ENCODE measurements around the gene ACTR8. TPM values are rescaled to one million over a fixed set of nuclear protein-coding genes. Genes with fewer than 3 reads are reported as not detected.
A peak's percentile ranks its signal among the peaks of the same experiment; 100 is the strongest.

Gene ACTR8
- total RNA-seq, 1 experiment from 2014 or later = 29.9 TPM

DNA sequence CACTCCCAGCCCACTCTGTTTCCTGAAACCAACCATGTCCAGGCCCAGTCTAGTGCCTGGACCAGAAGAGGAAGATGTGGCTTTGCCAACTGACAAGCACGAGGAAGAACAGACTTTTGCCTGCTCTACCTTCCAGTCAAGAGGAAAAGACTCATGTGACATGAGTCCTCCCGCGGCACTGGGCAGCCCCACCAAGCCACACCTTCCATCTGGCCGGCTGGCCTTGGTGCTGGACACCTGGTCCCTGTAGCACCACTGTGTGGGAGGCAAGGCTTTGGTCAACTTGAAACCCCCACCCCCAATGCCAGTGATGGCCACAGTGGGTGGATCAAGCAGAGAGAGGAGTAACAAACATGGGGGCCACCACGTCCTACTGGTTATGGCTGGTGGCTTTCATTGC lies 48.3 kb downstream of the ACTR8 start:
- CTCF ChIA-PET = no interaction called here
- Mint-ChIP-seq H3K27me3 (ENCODE audit: low read depth) (no peaks in the 10 kb centered on the region), H3K36me3 (no peaks in the 10 kb centered on the region), H3K4me3 (no peak overlapping the region), H3K4me1 (no peaks in the 10 kb centered on the region), H3K27ac (no peak overlapping the region), H3K9me3 (no peaks in the 10 kb centered on the region)
- POLR2A ChIA-PET = no interaction called here
- TF ChIP-seq HMGA2 (CRISPR knock-in tag; IDR thresholded peaks at IDR 0.05) = no peak
- TF ChIP-seq TCF7 (CRISPR knock-in tag; IDR thresholded peaks at IDR 0.05; ENCODE audit: low read depth) = no peak
- TF ChIP-seq, protein P1, sequence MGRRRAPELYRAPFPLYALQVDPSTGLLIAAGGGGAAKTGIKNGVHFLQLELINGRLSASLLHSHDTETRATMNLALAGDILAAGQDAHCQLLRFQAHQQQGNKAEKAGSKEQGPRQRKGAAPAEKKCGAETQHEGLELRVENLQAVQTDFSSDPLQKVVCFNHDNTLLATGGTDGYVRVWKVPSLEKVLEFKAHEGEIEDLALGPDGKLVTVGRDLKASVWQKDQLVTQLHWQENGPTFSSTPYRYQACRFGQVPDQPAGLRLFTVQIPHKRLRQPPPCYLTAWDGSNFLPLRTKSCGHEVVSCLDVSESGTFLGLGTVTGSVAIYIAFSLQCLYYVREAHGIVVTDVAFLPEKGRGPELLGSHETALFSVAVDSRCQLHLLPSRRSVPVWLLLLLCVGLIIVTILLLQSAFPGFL (CRISPR knock-in tag; IDR thresholded peaks at IDR 0.05; ENCODE audit: borderline replicate concordance) = no peak
- TF ChIP-seq, protein P2, sequence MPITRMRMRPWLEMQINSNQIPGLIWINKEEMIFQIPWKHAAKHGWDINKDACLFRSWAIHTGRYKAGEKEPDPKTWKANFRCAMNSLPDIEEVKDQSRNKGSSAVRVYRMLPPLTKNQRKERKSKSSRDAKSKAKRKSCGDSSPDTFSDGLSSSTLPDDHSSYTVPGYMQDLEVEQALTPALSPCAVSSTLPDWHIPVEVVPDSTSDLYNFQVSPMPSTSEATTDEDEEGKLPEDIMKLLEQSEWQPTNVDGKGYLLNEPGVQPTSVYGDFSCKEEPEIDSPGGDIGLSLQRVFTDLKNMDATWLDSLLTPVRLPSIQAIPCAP (CRISPR knock-in tag; IDR thresholded peaks at IDR 0.05) = no peak
- no peak for TF ChIP-seq ZNF317 (CRISPR knock-in tag; IDR thresholded peaks at IDR 0.05; ENCODE audit: borderline replicate concordance, low read depth)
- TF ChIP-seq, protein P3, sequence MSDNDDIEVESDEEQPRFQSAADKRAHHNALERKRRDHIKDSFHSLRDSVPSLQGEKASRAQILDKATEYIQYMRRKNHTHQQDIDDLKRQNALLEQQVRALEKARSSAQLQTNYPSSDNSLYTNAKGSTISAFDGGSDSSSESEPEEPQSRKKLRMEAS (CRISPR knock-in tag; IDR thresholded peaks at IDR 0.05) = no peak
- TF ChIP-seq TEAD4 (CRISPR knock-in tag; IDR thresholded peaks at IDR 0.05) = no peak
- no peak for TF ChIP-seq RORB (CRISPR knock-in tag; IDR thresholded peaks at IDR 0.05)
- TF ChIP-seq, protein P4, sequence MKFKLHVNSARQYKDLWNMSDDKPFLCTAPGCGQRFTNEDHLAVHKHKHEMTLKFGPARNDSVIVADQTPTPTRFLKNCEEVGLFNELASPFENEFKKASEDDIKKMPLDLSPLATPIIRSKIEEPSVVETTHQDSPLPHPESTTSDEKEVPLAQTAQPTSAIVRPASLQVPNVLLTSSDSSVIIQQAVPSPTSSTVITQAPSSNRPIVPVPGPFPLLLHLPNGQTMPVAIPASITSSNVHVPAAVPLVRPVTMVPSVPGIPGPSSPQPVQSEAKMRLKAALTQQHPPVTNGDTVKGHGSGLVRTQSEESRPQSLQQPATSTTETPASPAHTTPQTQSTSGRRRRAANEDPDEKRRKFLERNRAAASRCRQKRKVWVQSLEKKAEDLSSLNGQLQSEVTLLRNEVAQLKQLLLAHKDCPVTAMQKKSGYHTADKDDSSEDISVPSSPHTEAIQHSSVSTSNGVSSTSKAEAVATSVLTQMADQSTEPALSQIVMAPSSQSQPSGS (CRISPR knock-in tag; IDR thresholded peaks at IDR 0.05; ENCODE audit: borderline replicate concordance, low read depth) = no peak
- no peak for TF ChIP-seq ZBTB21 (CRISPR knock-in tag; IDR thresholded peaks at IDR 0.05; ENCODE audit: borderline replicate concordance)
- TF ChIP-seq, protein P5, sequence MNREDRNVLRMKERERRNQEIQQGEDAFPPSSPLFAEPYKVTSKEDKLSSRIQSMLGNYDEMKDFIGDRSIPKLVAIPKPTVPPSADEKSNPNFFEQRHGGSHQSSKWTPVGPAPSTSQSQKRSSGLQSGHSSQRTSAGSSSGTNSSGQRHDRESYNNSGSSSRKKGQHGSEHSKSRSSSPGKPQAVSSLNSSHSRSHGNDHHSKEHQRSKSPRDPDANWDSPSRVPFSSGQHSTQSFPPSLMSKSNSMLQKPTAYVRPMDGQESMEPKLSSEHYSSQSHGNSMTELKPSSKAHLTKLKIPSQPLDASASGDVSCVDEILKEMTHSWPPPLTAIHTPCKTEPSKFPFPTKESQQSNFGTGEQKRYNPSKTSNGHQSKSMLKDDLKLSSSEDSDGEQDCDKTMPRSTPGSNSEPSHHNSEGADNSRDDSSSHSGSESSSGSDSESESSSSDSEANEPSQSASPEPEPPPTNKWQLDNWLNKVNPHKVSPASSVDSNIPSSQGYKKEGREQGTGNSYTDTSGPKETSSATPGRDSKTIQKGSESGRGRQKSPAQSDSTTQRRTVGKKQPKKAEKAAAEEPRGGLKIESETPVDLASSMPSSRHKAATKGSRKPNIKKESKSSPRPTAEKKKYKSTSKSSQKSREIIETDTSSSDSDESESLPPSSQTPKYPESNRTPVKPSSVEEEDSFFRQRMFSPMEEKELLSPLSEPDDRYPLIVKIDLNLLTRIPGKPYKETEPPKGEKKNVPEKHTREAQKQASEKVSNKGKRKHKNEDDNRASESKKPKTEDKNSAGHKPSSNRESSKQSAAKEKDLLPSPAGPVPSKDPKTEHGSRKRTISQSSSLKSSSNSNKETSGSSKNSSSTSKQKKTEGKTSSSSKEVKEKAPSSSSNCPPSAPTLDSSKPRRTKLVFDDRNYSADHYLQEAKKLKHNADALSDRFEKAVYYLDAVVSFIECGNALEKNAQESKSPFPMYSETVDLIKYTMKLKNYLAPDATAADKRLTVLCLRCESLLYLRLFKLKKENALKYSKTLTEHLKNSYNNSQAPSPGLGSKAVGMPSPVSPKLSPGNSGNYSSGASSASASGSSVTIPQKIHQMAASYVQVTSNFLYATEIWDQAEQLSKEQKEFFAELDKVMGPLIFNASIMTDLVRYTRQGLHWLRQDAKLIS (CRISPR knock-in tag; IDR thresholded peaks at IDR 0.05; ENCODE audit: borderline replicate concordance) = no peak
- TF ChIP-seq IRF2 (CRISPR knock-in tag; IDR thresholded peaks at IDR 0.05; ENCODE audit: borderline replicate concordance, low read depth) = no peak
- no peak for TF ChIP-seq NFATC4 (CRISPR knock-in tag; IDR thresholded peaks at IDR 0.05)
- DNase-seq (ENCODE audit: low spot score) = no peak
- no peak for ATAC-seq

DNA sequence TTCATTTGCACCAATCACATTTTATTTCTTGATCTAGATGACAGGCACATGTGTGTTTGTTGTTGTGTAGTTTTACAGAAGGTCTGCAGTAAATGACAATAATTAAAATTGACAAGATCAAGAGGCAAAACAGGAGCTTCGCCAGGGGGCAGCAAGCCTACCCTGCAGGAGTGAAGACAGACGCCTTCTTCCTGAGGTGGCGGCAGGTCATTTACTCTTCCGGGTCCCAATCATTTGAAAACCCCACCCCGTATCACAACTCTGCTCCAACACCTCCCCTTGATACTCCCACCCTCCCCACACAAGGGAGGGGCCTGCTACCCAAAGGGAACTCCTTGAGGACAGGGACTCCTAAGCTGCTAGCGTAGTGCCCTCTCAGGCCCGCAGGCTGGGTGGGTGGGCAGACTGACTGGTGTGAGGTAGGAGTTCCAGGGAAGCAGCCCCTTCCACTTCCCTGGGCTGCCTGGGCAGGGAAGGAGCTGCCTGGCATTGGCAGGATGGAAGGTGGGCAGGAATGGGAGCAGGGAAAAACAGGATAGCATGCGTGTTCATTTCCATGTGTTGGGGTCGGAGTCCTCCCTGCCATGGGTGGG lies 48.8 kb downstream of the ACTR8 start:
- no peaks in the 10 kb centered on the region for H3K36me3 Mint-ChIP-seq
- H3K4me3 Mint-ChIP-seq = no peak overlapping the region
- peak; percentile 65 for ATAC-seq
- no peaks in the 10 kb centered on the region for H3K9me3 Mint-ChIP-seq
- DNase-seq (ENCODE audit: low spot score) = no peak
- ChIA-PET CTCF (interaction anchor here (1.1 kb wide), 1 partner anchor 12 kb away, joined by 3 read pairs; no protein-coding TSS in a partner anchor), POLR2A (no interaction called here)
- H3K27ac Mint-ChIP-seq = no peak overlapping the region
- H3K27me3 Mint-ChIP-seq (ENCODE audit: low read depth) = no peaks in the 10 kb centered on the region
- H3K4me1 Mint-ChIP-seq = no peaks in the 10 kb centered on the region
- TF ChIP-seq PRRX2 (CRISPR knock-in tag; IDR thresholded peaks at IDR 0.05) (no peak), JAZF1 (CRISPR knock-in tag; IDR thresholded peaks at IDR 0.05) (no peak), ZNF396 (CRISPR knock-in tag; IDR thresholded peaks at IDR 0.05; ENCODE audit: borderline replicate concordance) (no peak), ZNF121 (CRISPR knock-in tag; IDR thresholded peaks at IDR 0.05) (no peak), ZNF317 (CRISPR knock-in tag; IDR thresholded peaks at IDR 0.05; ENCODE audit: borderline replicate concordance, low read depth) (no peak), SMAD4 (CRISPR knock-in tag; IDR thresholded peaks at IDR 0.05) (no peak), NFYB (CRISPR knock-in tag; conservative IDR thresholded peaks at IDR 0.05; ENCODE audit: low read depth) (no peak), CREM (CRISPR knock-in tag; IDR thresholded peaks at IDR 0.05) (no peak), ZBTB21 (CRISPR knock-in tag; IDR thresholded peaks at IDR 0.05; ENCODE audit: borderline replicate concordance) (no peak), NFATC4 (CRISPR knock-in tag; IDR thresholded peaks at IDR 0.05) (no peak), ESRRA (CRISPR knock-in tag; IDR thresholded peaks at IDR 0.05; ENCODE audit: borderline replicate concordance) (no peak)
- TF ChIP-seq, protein P6, sequence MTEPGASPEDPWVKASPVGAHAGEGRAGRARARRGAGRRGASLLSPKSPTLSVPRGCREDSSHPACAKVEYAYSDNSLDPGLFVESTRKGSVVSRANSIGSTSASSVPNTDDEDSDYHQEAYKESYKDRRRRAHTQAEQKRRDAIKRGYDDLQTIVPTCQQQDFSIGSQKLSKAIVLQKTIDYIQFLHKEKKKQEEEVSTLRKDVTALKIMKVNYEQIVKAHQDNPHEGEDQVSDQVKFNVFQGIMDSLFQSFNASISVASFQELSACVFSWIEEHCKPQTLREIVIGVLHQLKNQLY (CRISPR knock-in tag; IDR thresholded peaks at IDR 0.05) = no peak
- TF ChIP-seq, protein P7, sequence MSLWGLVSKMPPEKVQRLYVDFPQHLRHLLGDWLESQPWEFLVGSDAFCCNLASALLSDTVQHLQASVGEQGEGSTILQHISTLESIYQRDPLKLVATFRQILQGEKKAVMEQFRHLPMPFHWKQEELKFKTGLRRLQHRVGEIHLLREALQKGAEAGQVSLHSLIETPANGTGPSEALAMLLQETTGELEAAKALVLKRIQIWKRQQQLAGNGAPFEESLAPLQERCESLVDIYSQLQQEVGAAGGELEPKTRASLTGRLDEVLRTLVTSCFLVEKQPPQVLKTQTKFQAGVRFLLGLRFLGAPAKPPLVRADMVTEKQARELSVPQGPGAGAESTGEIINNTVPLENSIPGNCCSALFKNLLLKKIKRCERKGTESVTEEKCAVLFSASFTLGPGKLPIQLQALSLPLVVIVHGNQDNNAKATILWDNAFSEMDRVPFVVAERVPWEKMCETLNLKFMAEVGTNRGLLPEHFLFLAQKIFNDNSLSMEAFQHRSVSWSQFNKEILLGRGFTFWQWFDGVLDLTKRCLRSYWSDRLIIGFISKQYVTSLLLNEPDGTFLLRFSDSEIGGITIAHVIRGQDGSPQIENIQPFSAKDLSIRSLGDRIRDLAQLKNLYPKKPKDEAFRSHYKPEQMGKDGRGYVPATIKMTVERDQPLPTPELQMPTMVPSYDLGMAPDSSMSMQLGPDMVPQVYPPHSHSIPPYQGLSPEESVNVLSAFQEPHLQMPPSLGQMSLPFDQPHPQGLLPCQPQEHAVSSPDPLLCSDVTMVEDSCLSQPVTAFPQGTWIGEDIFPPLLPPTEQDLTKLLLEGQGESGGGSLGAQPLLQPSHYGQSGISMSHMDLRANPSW (CRISPR knock-in tag; conservative IDR thresholded peaks at IDR 0.05; ENCODE audit: low read depth) = no peak

Data from WTC11 (cell line).